B cell (primary cell): ENCODE measurements around the gene ADAMTS8. TPM values are rescaled to one million over a fixed set of nuclear protein-coding genes. Genes with fewer than 3 reads are reported as not detected.
"Not testable (repeated sequence)": the region's sequence is repeated elsewhere in the genome, so short reads cannot be mapped to it uniquely, and the experiment has no call there.

Experiments used
- ATAC-seq: fragments of 200-7000 bp; cut with Tn5 transposase; one replicate; pipeline ENCODE4 v1.10.0; 2021; ENCODE audit warnings: low read depth, mild to moderate bottlenecking, moderate number of reproducible peaks, moderate library complexity
- CTCF ChIA-PET: fragments of 350-600 bp; sonication (Branson Sonifier 250); formaldehyde crosslinking; loops from one replicate; lab custom pipeline; 2021; ENCODE audit warnings: antibody characterized with exemption, inconsistent platforms; lab: Charles Lee
- POLR2A ChIA-PET: fragments of 350-600 bp; sonication (Branson Sonifier 250); formaldehyde crosslinking; loops from one replicate; lab custom pipeline; 2021; ENCODE audit warnings: antibody characterized with exemption; lab: Charles Lee
- DNase-seq: peaks from one replicate; pipeline ENCODE4 v3.0.0; 2013
- H2AFZ ChIP-seq: 2 replicates; pipeline ENCODE4 v1.6.1; 2012; ENCODE audit warnings: mild to moderate bottlenecking, low read depth, low read length; ENCODE audit not compliant: insufficient read depth, poor library complexity, severe bottlenecking
- H3K27ac ChIP-seq, 2 donors: 1 replicate in 1 of 2; 2 replicates in 1 of 2; pipeline ENCODE4 v1.5.1; 2012 to 2013; ENCODE audit warnings: low read length in 2 of 2, mild to moderate bottlenecking in 2 of 2, moderate library complexity in 1 of 2
- H3K27me3 ChIP-seq, 4 experiments: fragments of 200-600 bp in 1 of 4; sonication (generic) in 1 of 4; replicated peaks in 1 of 4; 1 replicate in 2 of 4; 2 replicates in 2 of 4; pipeline versions ENCODE4 v1.6.1 to v1.7.0; 2013 to 2016; ENCODE audit warnings: low read length in 3 of 4, mild to moderate bottlenecking in 2 of 4, mixed read lengths in 1 of 4, moderate library complexity in 1 of 4; ENCODE audit not compliant: insufficient read depth in 4 of 4, control insufficient read depth in 3 of 4; ENCODE audit errors: control extremely low read depth in 1 of 4
- H3K36me3 ChIP-seq, 2 experiments: replicated peaks in 1 of 2; 1 replicate in 1 of 2; 2 replicates in 1 of 2; pipeline versions ENCODE4 v1.6.1 to v1.7.1; 2013; ENCODE audit warnings: low read length in 1 of 2; ENCODE audit not compliant: insufficient read depth in 2 of 2, control insufficient read depth in 1 of 2; ENCODE audit errors: control extremely low read depth in 1 of 2, extremely low read depth in 1 of 2
- H3K4me1 ChIP-seq, 2 donors: fragments of 200-600 bp in 1 of 2; sonication (generic) in 1 of 2; 1 replicate in 1 of 2; 2 replicates in 1 of 2; pipeline versions ENCODE4 v1.5.1 to v1.6.1; 2013 to 2017; ENCODE audit warnings: low read length in 2 of 2; ENCODE audit not compliant: control insufficient read depth in 2 of 2, insufficient read depth in 2 of 2
- H3K4me2 ChIP-seq: replicated peaks from 2 replicates; pipeline ENCODE3; 2012; ENCODE audit warnings: mild to moderate bottlenecking, low read depth, low read length; ENCODE audit not compliant: poor library complexity, severe bottlenecking
- H3K4me3 ChIP-seq, 5 experiments: fragments of 200-600 bp in 1 of 5; sonication (generic) in 1 of 5; 1 replicate in 3 of 5; 2 replicates in 2 of 5; pipeline versions ENCODE4 v1.5.1 to v1.7.0; 2011 to 2016; ENCODE audit warnings: low read length in 4 of 5, mild to moderate bottlenecking in 4 of 5, low read depth in 2 of 5, control low read depth in 1 of 5, moderate library complexity in 1 of 5; ENCODE audit not compliant: insufficient read depth in 1 of 5; ENCODE audit errors: control extremely low read depth in 1 of 5, extremely low read depth in 1 of 5
- H3K79me2 ChIP-seq: fragments of 200-600 bp; sonication (generic); one replicate; pipeline ENCODE4 v1.6.0; 2016; ENCODE audit warnings: low read length; ENCODE audit not compliant: control insufficient read depth, insufficient read depth
- H3K9ac ChIP-seq: fragments of 200-600 bp; sonication (generic); 2 replicates; pipeline ENCODE4 v1.6.1; 2017; ENCODE audit warnings: mild to moderate bottlenecking, low read length, moderate library complexity
- H3K9me3 ChIP-seq, 3 donors: one replicate each; pipeline versions ENCODE4 v1.6.1 to v1.7.1; 2013; ENCODE audit warnings: low read length in 2 of 3; ENCODE audit not compliant: control insufficient read depth in 2 of 3, insufficient read depth in 1 of 3; ENCODE audit errors: control extremely low read depth in 1 of 3
- H4K20me1 ChIP-seq: 2 replicates; pipeline ENCODE4 v1.6.0; 2012; ENCODE audit warnings: mild to moderate bottlenecking, low read length; ENCODE audit not compliant: insufficient read depth, control insufficient read depth, poor library complexity, severe bottlenecking
- H3K27ac Mint-ChIP-seq: one replicate; pipeline ENCODE4 v1.8.0; 2021; ENCODE audit warnings: mixed read lengths
- H3K27me3 Mint-ChIP-seq: one replicate; pipeline ENCODE4 v1.8.0; 2021; ENCODE audit warnings: mixed read lengths
- H3K4me1 Mint-ChIP-seq: one replicate; pipeline ENCODE4 v1.8.0; 2021; ENCODE audit warnings: mixed read lengths
- H3K4me3 Mint-ChIP-seq: one replicate; pipeline ENCODE4 v1.8.0; 2021; ENCODE audit warnings: mixed read lengths
- H3K9me3 Mint-ChIP-seq: one replicate; pipeline ENCODE4 v1.8.0; 2022; ENCODE audit warnings: mixed read lengths; ENCODE audit not compliant: insufficient read depth
- CTCF ChIP-seq: fragments of 200-600 bp; IDR thresholded peaks from one replicate; pipeline ENCODE4 v1.8.0; 2022; ENCODE audit warnings: antibody characterized with exemption, mild to moderate bottlenecking
- EZH2 ChIP-seq: IDR thresholded peaks from 2 replicates; pipeline ENCODE4 v1.6.1; 2012; ENCODE audit warnings: borderline replicate concordance, low read depth, mild to moderate bottlenecking, moderate library complexity, low read length; ENCODE audit not compliant: insufficient read depth, poor library complexity, severe bottlenecking
- WGBS: methylation state at CpG from one replicate; pipeline ENCODE4 v1.1.5; 2013; ENCODE audit warnings: missing lambda C conversion rate; ENCODE audit not compliant: insufficient coverage; 5-methylcytosine and 5-hydroxymethylcytosine counted together
- intact Hi-C: fragments of 100-400 bp; cut with micrococcal nuclease; formaldehyde crosslinking; loops from one replicate; pipeline ENCODE4 v1.10.0; 2022
- polyA plus RNA-seq: library from polyadenylated mRNA; depleted of rRNA; stranded (reverse); fragments of >200 nt; gene quantifications from 2 replicates; pipeline ENCODE4 v1.2.3, GENCODE V29; 2012
- total RNA-seq, 2 donors: library from RNA; stranded (reverse); fragments of 120-200 nt in 1 of 2; gene quantifications; 1 replicate in 1 of 2; 2 replicates in 1 of 2; pipeline versions ENCODE4 v1.2.3 to v1.2.4, GENCODE V29; 2013 to 2022

The ADAMTS8 gene
- total and polyA plus RNA-seq, 2 donors (not counting 1 experiment from before 2014, with no cell fraction given) = not detected

DNA sequence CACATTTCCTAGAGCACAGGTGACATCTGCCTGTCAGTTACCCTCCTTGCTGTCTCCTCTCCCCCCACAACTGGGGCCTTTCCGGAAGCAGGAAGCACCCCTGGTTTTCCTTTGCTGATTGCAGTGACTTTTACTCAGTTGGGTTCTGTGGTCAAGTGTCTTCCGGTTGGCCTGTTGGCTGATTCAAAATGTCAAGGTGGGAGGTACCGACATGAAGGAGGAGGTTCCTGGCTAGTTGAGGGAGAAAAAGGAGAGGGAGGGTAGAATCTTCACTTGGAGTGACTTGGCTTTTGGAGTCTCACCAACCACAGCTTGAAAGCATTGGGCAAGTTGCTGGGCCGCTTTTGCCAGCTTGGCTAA lies 10.7 kb upstream of the ADAMTS8 start:
- WGBS = 39% methylated on average over 3 of the region's 4 CpGs
- Histone ChIP-seq H2AFZ (no peak overlapping the region), H3K27me3 (no peaks in the 10 kb centered on the region), H3K79me2 (no peaks in the 10 kb centered on the region), H3K27ac (no peak overlapping the region), H3K9me3 (no peaks in the 10 kb centered on the region), H3K9ac (no peak overlapping the region), H3K4me1 (peaks cover 4% of the 10 kb centered on the region in 2 donors), H3K4me3 (no peak overlapping the region), H4K20me1 (no peaks in the 10 kb centered on the region), H3K4me2 (no peak overlapping the region), H3K36me3 (no peaks in the 10 kb centered on the region)
- Mint-ChIP-seq H3K4me3 (no peak overlapping the region), H3K27me3 (peaks cover 48% of the 10 kb centered on the region), H3K4me1 (peaks cover 2% of the 10 kb centered on the region), H3K9me3 (no peaks in the 10 kb centered on the region), H3K27ac (no peak overlapping the region)
- TF ChIP-seq EZH2 (no peak), CTCF (no peak)
- DNase-seq (no peak), ATAC-seq (no peak)
- intact Hi-C loops = no loop called here
- POLR2A ChIA-PET = no interaction called here
- CTCF ChIA-PET = no interaction called here

GRCh38 chr11:130438401-130439159 lies 10.2 kb upstream of the ADAMTS8 start:
- H3K9ac ChIP-seq, H3K27ac Mint-ChIP-seq, H3K9me3 ChIP-seq, ATAC-seq, intact Hi-C loops, H4K20me1 ChIP-seq, H3K4me3 Mint-ChIP-seq, H3K4me2 ChIP-seq, H3K36me3 ChIP-seq, H3K27ac ChIP-seq, H3K9me3 Mint-ChIP-seq, H3K4me1 Mint-ChIP-seq, DNase-seq, H3K4me3 ChIP-seq, H3K4me1 ChIP-seq, POLR2A ChIA-PET, H2AFZ ChIP-seq, H3K27me3 ChIP-seq, H3K79me2 ChIP-seq: not testable (repeated sequence)
- peaks cover 48% of the 10 kb centered on the region for H3K27me3 Mint-ChIP-seq
- CTCF ChIA-PET = interaction anchor here (1.7 to 4.3 kb wide), 3 partner anchors 226 to 456 kb away, joined by 5 to 95 read pairs (median 11); no protein-coding TSS in a partner anchor
- WGBS = 95% methylated on average over 8 of the region's 10 CpGs
